OCI-LY7 (cell line): Measurements from ENCODE around the gene HDAC4.

Source experiments
- CTCF ChIP-seq: fragments of 200-600 bp; sonication (generic); conservative IDR thresholded peaks from 2 replicates; pipeline ENCODE4 v1.5.1; 2014; ENCODE audit warnings: mild to moderate bottlenecking, antibody characterized with exemption, low read length, moderate library complexity, mixed read lengths
- EZH2phosphoT487 ChIP-seq: fragments of 200-600 bp; sonication (generic); IDR thresholded peaks from 2 replicates; pipeline ENCODE4 v1.6.1; 2018; ENCODE audit warnings: low read depth, borderline replicate concordance, mild to moderate bottlenecking, mixed run types, antibody characterized with exemption, low read length, moderate library complexity, mixed read lengths

- TF ChIP-seq CTCF (no peak), EZH2phosphoT487 (no peak)
These were observed 262.9 kb downstream of the HDAC4 start for GRCh38 chr2:239137898-239138283.
